Bronchial epithelial cell (primary cell): ENCODE results near the gene TADA2A. TPM values are rescaled to one million over a fixed set of nuclear protein-coding genes. Genes with fewer than 3 reads are reported as not detected.
A peak's percentile ranks its signal among the peaks of the same experiment; 100 is the strongest.
"Not testable (repeated sequence)": the region's sequence is repeated elsewhere in the genome, so short reads cannot be mapped to it uniquely, and the experiment has no call there.

ENCODE experiments used
- DNase-seq: peaks from one replicate; pipeline ENCODE4 v3.0.0-alpha.2; 2010; ENCODE audit warnings: low read depth
- FAIRE-seq: peaks from 2 replicates; lab custom pipeline; 2011; peaks lifted over from hg19 to GRCh38; lab: Jason Lieb, UNC
- H3K27me3 ChIP-seq: 2 replicates; pipeline ENCODE4 v1.5.1; 2011; ENCODE audit warnings: low read length; ENCODE audit not compliant: control insufficient read depth, insufficient read depth
- H3K36me3 ChIP-seq: 2 replicates; pipeline ENCODE4 v1.5.1; 2011; ENCODE audit warnings: low read length; ENCODE audit not compliant: control insufficient read depth, insufficient read depth
- H3K4me3 ChIP-seq: 2 replicates; pipeline ENCODE4 v1.5.1; 2011; ENCODE audit warnings: mild to moderate bottlenecking, low read depth, low read length, control low read depth
- CTCF ChIP-seq: IDR thresholded peaks from 2 replicates; pipeline ENCODE4 v1.5.1; 2011; ENCODE audit warnings: mild to moderate bottlenecking, moderate library complexity, low read length, control low read depth, inconsistent platforms; ENCODE audit not compliant: insufficient read depth, severe bottlenecking
- total RNA-seq: library from RNA; depleted of rRNA; stranded (reverse); fragments of >200 nt; gene quantifications from 2 replicates; pipeline ENCODE4 v1.2.1, GENCODE V29; 2014

Gene TADA2A
- total RNA-seq, 1 donor from 2014 or later = 15.8 TPM

- peaks cover 13% of the 10 kb centered on the region for H3K36me3 ChIP-seq
- FAIRE-seq (no peak), DNase-seq (peak; percentile 26)
- H3K4me3 ChIP-seq = no peak overlapping the region
- peak; percentile 52 for TF ChIP-seq CTCF
- no peaks in the 10 kb centered on the region for H3K27me3 ChIP-seq
Measured at GRCh38 chr17:37506678-37507077, 100.0 kb downstream of the TADA2A start.

GRCh38 chr17:37507111-37507510 lies 100.4 kb downstream of the TADA2A start:
- Histone ChIP-seq H3K27me3 (no peaks in the 10 kb centered on the region), H3K36me3 (peaks cover 15% of the 10 kb centered on the region), H3K4me3 (no peak overlapping the region)
- DNase-seq (no peak), FAIRE-seq (no peak)
- no peak for TF ChIP-seq CTCF

DNA sequence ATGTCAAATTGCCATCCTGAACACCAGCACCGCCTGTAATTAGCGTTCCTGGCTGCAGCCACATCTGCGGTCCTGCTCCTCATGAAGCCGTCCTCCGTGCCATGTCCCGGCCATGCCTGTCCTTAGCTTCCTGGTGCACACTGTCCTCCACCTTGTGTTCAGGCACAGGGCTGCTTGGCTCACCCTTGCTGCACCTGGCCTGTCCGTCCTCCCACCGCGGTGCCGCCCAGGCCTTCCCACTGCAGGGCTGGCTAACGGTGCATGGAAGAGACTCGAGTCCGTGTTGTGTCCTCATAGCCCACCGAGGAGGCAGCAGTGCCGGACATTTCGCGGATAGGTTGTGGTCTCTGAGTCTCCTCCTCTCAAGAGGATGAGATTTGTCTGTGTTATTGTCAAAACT lies 103.4 kb downstream of the TADA2A start:
- Histone ChIP-seq H3K27me3 (no peaks in the 10 kb centered on the region), H3K4me3 (no peak overlapping the region), H3K36me3 (peaks cover 19% of the 10 kb centered on the region)
- no peak for FAIRE-seq
- no peak for TF ChIP-seq CTCF
- no peak for DNase-seq

GRCh38 chr17:37511642-37512041 lies 105.0 kb downstream of the TADA2A start:
- DNase-seq, H3K27me3 ChIP-seq, H3K4me3 ChIP-seq, FAIRE-seq: not testable (repeated sequence)
- peaks cover 17% of the 10 kb centered on the region for H3K36me3 ChIP-seq

- no peak for FAIRE-seq
- no peak for TF ChIP-seq CTCF
- H3K4me3 ChIP-seq = no peak overlapping the region
- no peaks in the 10 kb centered on the region for H3K27me3 ChIP-seq
- DNase-seq = no peak
- H3K36me3 ChIP-seq = peaks cover 16% of the 10 kb centered on the region
Measured at GRCh38 chr17:37512442-37513068, 105.9 kb downstream of the TADA2A start.

DNA sequence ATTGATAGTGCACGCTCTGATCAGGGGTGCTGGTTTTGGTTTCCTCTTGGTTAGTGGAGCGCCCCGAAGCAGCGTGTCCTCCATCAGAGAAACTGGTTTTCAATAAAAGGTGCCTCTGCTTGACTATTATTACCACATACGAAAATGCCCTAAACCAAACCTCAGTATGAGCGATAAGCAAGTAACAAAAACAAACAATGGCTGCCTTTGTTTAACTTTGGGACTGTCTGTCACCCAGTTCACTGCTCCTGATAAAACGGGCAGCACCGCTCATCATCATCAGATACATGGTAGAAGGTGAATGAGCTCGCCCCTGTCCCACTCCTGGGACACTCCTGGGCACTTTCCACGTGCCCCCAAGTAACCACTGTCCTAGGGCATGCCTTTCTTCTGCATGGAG lies 107.0 kb downstream of the TADA2A start:
- peaks cover 16% of the 10 kb centered on the region for H3K36me3 ChIP-seq
- DNase-seq (no peak), FAIRE-seq (no peak)
- H3K4me3 ChIP-seq = no peak overlapping the region
- H3K27me3 ChIP-seq = no peaks in the 10 kb centered on the region
- no peak for TF ChIP-seq CTCF
